H1 (cell line): ENCODE data around the gene GPR25. TPM values are rescaled to one million over a fixed set of nuclear protein-coding genes. Genes with fewer than 3 reads are reported as not detected.

Experiments
- CTCF ChIA-PET: fragments of 300-600 bp; sonication (Branson Sonifier 250); formaldehyde crosslinking; loops from one replicate; lab custom pipeline; 2021; ENCODE audit not compliant: partially characterized antibody; lab: Charles Lee
- POLR2A ChIA-PET: fragments of 300-600 bp; sonication (Branson Sonifier 250); formaldehyde crosslinking; loops from one replicate; lab custom pipeline; 2021; ENCODE audit warnings: inconsistent platforms; ENCODE audit not compliant: partially characterized antibody; lab: Charles Lee
- DNase-seq, 2 experiments: peaks; one replicate each; pipeline versions ENCODE4 v3.0.0 to v3.0.0-alpha.2; 2010 to 2022; ENCODE audit warnings: low spot score in 2 of 2, low read depth in 1 of 2, mixed read lengths in 1 of 2
- FAIRE-seq: peaks from 2 replicates; lab custom pipeline; 2011; peaks lifted over from hg19 to GRCh38; lab: Jason Lieb, UNC
- H2AFZ ChIP-seq: 2 replicates; pipeline ENCODE4 v1.8.1; 2012; ENCODE audit warnings: low read length, inconsistent platforms
- H2AK5ac ChIP-seq: 2 replicates; pipeline ENCODE4 v1.6.1; 2013; ENCODE audit warnings: low read depth, low read length
- H2BK120ac ChIP-seq: replicated peaks from 2 replicates; pipeline ENCODE3; 2013; ENCODE audit warnings: low read depth, low read length, inconsistent platforms
- H2BK12ac ChIP-seq: 2 replicates; pipeline ENCODE4 v1.6.1; 2013; ENCODE audit warnings: low read depth, low read length
- H2BK15ac ChIP-seq: 2 replicates; pipeline ENCODE4 v1.6.1; 2013; ENCODE audit warnings: low read length
- H2BK20ac ChIP-seq: 2 replicates; pipeline ENCODE4 v1.6.1; 2013; ENCODE audit warnings: low read length
- H2BK5ac ChIP-seq: 2 replicates; pipeline ENCODE4 v1.6.1; 2013; ENCODE audit warnings: low read depth, low read length
- H3K14ac ChIP-seq: 2 replicates; pipeline ENCODE4 v1.6.1; 2013; ENCODE audit warnings: inconsistent platforms; ENCODE audit not compliant: insufficient read length
- H3K18ac ChIP-seq: 2 replicates; pipeline ENCODE4 v1.6.1; 2013; ENCODE audit warnings: low read length; ENCODE audit errors: extremely low read depth
- H3K23ac ChIP-seq: 2 replicates; pipeline ENCODE4 v1.6.1; 2013; ENCODE audit warnings: inconsistent platforms; ENCODE audit not compliant: insufficient read length
- H3K23me2 ChIP-seq: 2 replicates; pipeline ENCODE4 v1.6.1; 2013; ENCODE audit warnings: low read depth, low read length
- H3K27ac ChIP-seq: 2 replicates; pipeline ENCODE4 v1.6.1; 2011; ENCODE audit warnings: low read depth, low read length, inconsistent platforms
- H3K27me3 ChIP-seq, 4 experiments: replicated peaks in 1 of 4; 1 replicate in 1 of 4; 2 replicates in 3 of 4; pipeline versions ENCODE4 v1.6.1 to v1.8.1; 2011 to 2013; ENCODE audit warnings: low read length in 3 of 4, mild to moderate bottlenecking in 3 of 4, inconsistent platforms in 2 of 4, mixed read lengths in 2 of 4, moderate library complexity in 1 of 4; ENCODE audit not compliant: control insufficient read depth in 3 of 4, insufficient read depth in 3 of 4; ENCODE audit errors: extremely low read depth in 1 of 4
- H3K36me3 ChIP-seq, 4 experiments: 2 replicates each; pipeline versions ENCODE4 v1.6.1 to v1.8.1; 2011 to 2013; ENCODE audit warnings: mild to moderate bottlenecking in 4 of 4, low read length in 3 of 4, moderate library complexity in 2 of 4, control low read depth in 1 of 4, inconsistent platforms in 1 of 4; ENCODE audit not compliant: insufficient read depth in 4 of 4, control insufficient read depth in 2 of 4
- H3K4ac ChIP-seq: replicated peaks from 2 replicates; pipeline ENCODE3; 2013; ENCODE audit warnings: low read length, low read depth, mixed read lengths, inconsistent platforms; ENCODE audit not compliant: insufficient read length
- H3K4me1 ChIP-seq, 4 experiments: replicated peaks in 1 of 4; 1 replicate in 1 of 4; 2 replicates in 3 of 4; pipeline versions ENCODE4 v1.6.1 to v1.8.1; 2011 to 2013; ENCODE audit warnings: low read length in 3 of 4, inconsistent platforms in 2 of 4, mixed read lengths in 1 of 4; ENCODE audit not compliant: insufficient read depth in 4 of 4, control insufficient read depth in 3 of 4
- H3K4me2 ChIP-seq, 2 experiments: 2 replicates each; pipeline versions ENCODE4 v1.6.1 to v1.8.1; 2011 to 2013; ENCODE audit warnings: low read depth in 2 of 2, low read length in 2 of 2, control low read depth in 1 of 2, inconsistent platforms in 1 of 2, mild to moderate bottlenecking in 1 of 2; ENCODE audit not compliant: insufficient read depth in 1 of 2
- H3K4me3 ChIP-seq, 4 experiments: fragments of 200-600, 300-600 bp in 1 of 4; sonication (generic), shearing (Covaris generic), sonication (Bioruptor Twin) in 1 of 4; 2 replicates each; pipeline versions ENCODE4 v1.5.1 to v1.8.1; 2011 to 2016; ENCODE audit warnings: low read length in 4 of 4, low read depth in 3 of 4, control low read depth in 2 of 4, inconsistent platforms in 2 of 4, mild to moderate bottlenecking in 2 of 4, mixed read lengths in 1 of 4, moderate library complexity in 1 of 4; ENCODE audit not compliant: insufficient read depth in 2 of 4; ENCODE audit errors: extremely low read depth in 1 of 4
- H3K56ac ChIP-seq: replicated peaks from 2 replicates; pipeline ENCODE3; 2013; ENCODE audit warnings: low read depth, mild to moderate bottlenecking, mixed read lengths, low read length, inconsistent platforms; ENCODE audit not compliant: insufficient read length
- H3K79me1 ChIP-seq: 2 replicates; pipeline ENCODE4 v1.6.1; 2013; ENCODE audit warnings: low read depth, low read length, control low read depth
- H3K79me2 ChIP-seq, 2 experiments: 2 replicates each; pipeline versions ENCODE4 v1.6.1 to v1.8.1; 2012 to 2013; ENCODE audit warnings: low read length in 2 of 2, mild to moderate bottlenecking in 2 of 2, inconsistent platforms in 1 of 2; ENCODE audit not compliant: insufficient read depth in 2 of 2, control insufficient read depth in 1 of 2
- H3K9ac ChIP-seq, 4 experiments: replicated peaks in 1 of 4; 1 replicate in 1 of 4; 2 replicates in 3 of 4; pipeline versions ENCODE4 v1.6.1 to v1.8.1; 2011 to 2013; ENCODE audit warnings: low read depth in 3 of 4, low read length in 3 of 4, control low read depth in 2 of 4, mild to moderate bottlenecking in 2 of 4, moderate library complexity in 2 of 4, inconsistent platforms in 1 of 4; ENCODE audit errors: extremely low read depth in 1 of 4
- H3K9me3 ChIP-seq, 2 experiments: 2 replicates each; pipeline versions ENCODE4 v1.6.1 to v1.8.1; 2012 to 2013; ENCODE audit warnings: mild to moderate bottlenecking in 2 of 2, moderate library complexity in 2 of 2, control low read depth in 1 of 2, inconsistent platforms in 1 of 2, low read depth in 1 of 2, low read length in 1 of 2, mixed read lengths in 1 of 2; ENCODE audit not compliant: insufficient read depth in 2 of 2
- H4K20me1 ChIP-seq, 2 experiments: replicated peaks in 1 of 2; 2 replicates each; pipeline versions ENCODE3 to v1.8.1; 2011 to 2013; ENCODE audit warnings: inconsistent platforms in 2 of 2, low read length in 2 of 2, mild to moderate bottlenecking in 1 of 2; ENCODE audit not compliant: insufficient read depth in 2 of 2, control insufficient read depth in 1 of 2
- H4K5ac ChIP-seq: 2 replicates; pipeline ENCODE4 v1.6.1; 2013; ENCODE audit warnings: low read length, low read depth, mixed read lengths, inconsistent platforms; ENCODE audit not compliant: insufficient read length
- H4K8ac ChIP-seq: 2 replicates; pipeline ENCODE4 v1.8.0; 2013; ENCODE audit warnings: mild to moderate bottlenecking, moderate library complexity, low read length, inconsistent platforms; ENCODE audit not compliant: insufficient read depth; ENCODE audit errors: extremely low read depth
- H4K91ac ChIP-seq: replicated peaks from 2 replicates; pipeline ENCODE3; 2013; ENCODE audit warnings: low read length, mixed read lengths, inconsistent platforms; ENCODE audit not compliant: insufficient read length
- RAD21 ChIP-seq, 2 experiments: IDR thresholded peaks in 1 of 2; conservative IDR thresholded peaks in 1 of 2; 2 replicates each; pipeline ENCODE4 v1.6.1; 2011; ENCODE audit warnings: low read depth in 2 of 2, low read length in 2 of 2, improper control_type of control experiment in 1 of 2, inconsistent platforms in 1 of 2, mild to moderate bottlenecking in 1 of 2, moderate library complexity in 1 of 2
- polyA plus RNA-seq, 7 experiments: library from polyadenylated mRNA; depleted of rRNA in 3 of 7; stranded (reverse) in 5 of 7; unstranded in 2 of 7; fragments of >200 nt in 5 of 7; fragments of 200-250 nt in 2 of 7; gene quantifications; 1 replicate in 5 of 7; 2 replicates in 1 of 7; 4 replicates in 1 of 7; pipeline versions ENCODE4 v1.2.1 to v1.2.3, GENCODE V29; 2011 to 2013; ENCODE audit warnings: missing spikeins in 2 of 7, mixed read lengths in 2 of 7
- total RNA-seq: library from RNA; stranded (reverse); fragmentation: NEBNext Ultra II Directional; extraction: Animal tissue kit (Norgen Biotek cat#: 25700); gene quantifications from 2 replicates; pipeline ENCODE4 v1.2.1, GENCODE V29; 2021

Gene GPR25
- total and polyA plus RNA-seq, 2 of the 8 experiments (the other 6 are each of a cell fraction or from before 2014, with no cell fraction given), result not detected

GRCh38 chr1:200850554-200850953 is 22.2 kb upstream of the GPR25 start:
- Histone ChIP-seq H3K27ac (no peak overlapping the region), H3K27me3 (no peaks in the 10 kb centered on the region), H3K56ac (no peak overlapping the region), H3K4me3 (no peak overlapping the region), H4K8ac (no peak overlapping the region), H2BK120ac (no peak overlapping the region), H2AFZ (no peak overlapping the region), H3K4me2 (no peak overlapping the region), H3K79me1 (no peaks in the 10 kb centered on the region), H3K23me2 (no peaks in the 10 kb centered on the region), H2BK5ac (no peak overlapping the region), H3K9ac (no peak overlapping the region), H3K4me1 (no peaks in the 10 kb centered on the region), H3K23ac (no peak overlapping the region), H3K36me3 (peaks cover 0 to 45% (median 27%) of the 10 kb centered on the region in 4 experiments; a peak in 6 of 8 replicates), H4K5ac (no peak overlapping the region), H4K91ac (no peak overlapping the region), H3K14ac (no peak overlapping the region), H2BK15ac (no peak overlapping the region), H3K79me2 (no peaks in the 10 kb centered on the region), H2BK20ac (no peak overlapping the region), H2AK5ac (no peak overlapping the region), H3K9me3 (no peaks in the 10 kb centered on the region), H3K18ac (no peak overlapping the region), H2BK12ac (no peak overlapping the region), H3K4ac (no peak overlapping the region), H4K20me1 (no peaks in the 10 kb centered on the region)
- no peak for FAIRE-seq
- CTCF ChIA-PET, result interaction anchor here (0.8 to 1.2 kb wide), 3 partner anchors 11 to 121 kb away, joined by 3 read pairs; no protein-coding TSS in a partner anchor
- POLR2A ChIA-PET, result no interaction called here
- TF ChIP-seq RAD21 (IDR thresholded peaks at IDR 0.05 in 1 of 2, conservative IDR thresholded peaks at IDR 0.05 in 1 of 2; ENCODE audit: low read depth in 2 of 2, low read length in 2 of 2), result no peak
- DNase-seq, result no peak
